Mesothelial cell of epicardium (in vitro differentiated cells): ENCODE measurements around the gene MLEC. TPM values are rescaled to one million over a fixed set of nuclear protein-coding genes. Genes with fewer than 3 reads are reported as not detected.

ENCODE experiments used
- DNase-seq, 2 experiments: peaks; one replicate each; pipeline ENCODE4 v3.0.0; 2021; ENCODE audit warnings: low spot score in 2 of 2; ENCODE audit not compliant: unreplicated experiment in 2 of 2
- H3K27ac Mint-ChIP-seq: 2 replicates; pipeline ENCODE4 v1.8.0; 2021; ENCODE audit warnings: mixed read lengths
- H3K27me3 Mint-ChIP-seq: 2 replicates; pipeline ENCODE4 v1.8.0; 2021; ENCODE audit warnings: low read depth, mixed read lengths
- H3K36me3 Mint-ChIP-seq: 2 replicates; pipeline ENCODE4 v1.8.0; 2021; ENCODE audit warnings: mixed read lengths
- H3K4me1 Mint-ChIP-seq: 2 replicates; pipeline ENCODE4 v1.8.0; 2021; ENCODE audit warnings: mixed read lengths
- H3K4me3 Mint-ChIP-seq: 2 replicates; pipeline ENCODE4 v1.8.0; 2021; ENCODE audit warnings: mild to moderate bottlenecking, moderate library complexity, mixed read lengths
- H3K9me3 Mint-ChIP-seq: 2 replicates; pipeline ENCODE4 v1.8.0; 2021; ENCODE audit warnings: mixed read lengths
- total RNA-seq: library from RNA; stranded (reverse); gene quantifications from 3 replicates; pipeline ENCODE4 v1.2.1, GENCODE V29; 2021
- TF ChIP-seq, protein P1 (sequence below): fragments of 200-600 bp; sonication (generic); IDR thresholded peaks from one replicate; pipeline ENCODE4 v1.5.0; 2021; ENCODE audit warnings: antibody characterized with exemption; ENCODE audit not compliant: unreplicated experiment

MLEC gene
- total RNA-seq, 1 donor from 2014 or later: 174 TPM

GRCh38 chr12:120674097-120674636 is 12.8 kb upstream of the MLEC start:
- H3K36me3 Mint-ChIP-seq: no peaks in the 10 kb centered on the region
- no peak overlapping the region for H3K4me3 Mint-ChIP-seq
- H3K27ac Mint-ChIP-seq: no peak overlapping the region
- no peak for DNase-seq
- H3K9me3 Mint-ChIP-seq: peaks cover 3% of the 10 kb centered on the region
- TF ChIP-seq, protein P1, sequence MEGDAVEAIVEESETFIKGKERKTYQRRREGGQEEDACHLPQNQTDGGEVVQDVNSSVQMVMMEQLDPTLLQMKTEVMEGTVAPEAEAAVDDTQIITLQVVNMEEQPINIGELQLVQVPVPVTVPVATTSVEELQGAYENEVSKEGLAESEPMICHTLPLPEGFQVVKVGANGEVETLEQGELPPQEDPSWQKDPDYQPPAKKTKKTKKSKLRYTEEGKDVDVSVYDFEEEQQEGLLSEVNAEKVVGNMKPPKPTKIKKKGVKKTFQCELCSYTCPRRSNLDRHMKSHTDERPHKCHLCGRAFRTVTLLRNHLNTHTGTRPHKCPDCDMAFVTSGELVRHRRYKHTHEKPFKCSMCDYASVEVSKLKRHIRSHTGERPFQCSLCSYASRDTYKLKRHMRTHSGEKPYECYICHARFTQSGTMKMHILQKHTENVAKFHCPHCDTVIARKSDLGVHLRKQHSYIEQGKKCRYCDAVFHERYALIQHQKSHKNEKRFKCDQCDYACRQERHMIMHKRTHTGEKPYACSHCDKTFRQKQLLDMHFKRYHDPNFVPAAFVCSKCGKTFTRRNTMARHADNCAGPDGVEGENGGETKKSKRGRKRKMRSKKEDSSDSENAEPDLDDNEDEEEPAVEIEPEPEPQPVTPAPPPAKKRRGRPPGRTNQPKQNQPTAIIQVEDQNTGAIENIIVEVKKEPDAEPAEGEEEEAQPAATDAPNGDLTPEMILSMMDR: no peak
- H3K27me3 Mint-ChIP-seq: peaks cover 4% of the 10 kb centered on the region
- peaks cover 13% of the 10 kb centered on the region for H3K4me1 Mint-ChIP-seq

GRCh38 chr12:120677765-120678473 is 9.0 kb upstream of the MLEC start:
- H3K27me3 Mint-ChIP-seq: peaks cover 4% of the 10 kb centered on the region
- no peak overlapping the region for H3K27ac Mint-ChIP-seq
- DNase-seq: no peak
- H3K9me3 Mint-ChIP-seq: peaks cover 3% of the 10 kb centered on the region
- TF ChIP-seq, protein P1: no peak
- H3K4me1 Mint-ChIP-seq: peaks cover 4% of the 10 kb centered on the region
- no peaks in the 10 kb centered on the region for H3K36me3 Mint-ChIP-seq
- H3K4me3 Mint-ChIP-seq: no peak overlapping the region

DNA sequence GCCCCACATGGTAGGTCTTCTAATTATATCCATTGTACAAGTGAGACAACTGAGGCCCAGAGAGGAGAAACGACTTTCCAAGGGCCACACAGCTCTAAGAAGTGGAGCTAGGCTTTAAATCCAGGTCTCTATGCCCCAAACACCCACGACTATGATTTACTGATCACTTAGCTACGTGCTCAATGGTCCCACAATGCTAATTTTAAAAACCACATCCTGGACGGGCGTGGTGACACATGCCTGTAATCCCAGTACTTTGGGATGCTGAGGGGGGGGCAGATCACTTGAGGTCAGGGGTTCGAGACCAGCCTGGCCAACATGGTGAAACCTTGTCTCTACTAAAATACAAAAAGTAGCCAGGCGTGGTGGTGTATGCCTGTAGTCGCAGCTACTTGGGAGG is 8.4 kb upstream of the MLEC start:
- H3K27ac Mint-ChIP-seq: no peak overlapping the region
- DNase-seq: no peak
- H3K9me3 Mint-ChIP-seq: peaks cover 3% of the 10 kb centered on the region
- TF ChIP-seq, protein P1: no peak
- peaks cover 4% of the 10 kb centered on the region for H3K4me1 Mint-ChIP-seq
- H3K36me3 Mint-ChIP-seq: no peaks in the 10 kb centered on the region
- H3K4me3 Mint-ChIP-seq: no peak overlapping the region
- peaks cover 3% of the 10 kb centered on the region for H3K27me3 Mint-ChIP-seq

GRCh38 chr12:120680165-120680738 is 6.7 kb upstream of the MLEC start:
- TF ChIP-seq, protein P1: no peak
- no peak overlapping the region for H3K4me3 Mint-ChIP-seq
- H3K27me3 Mint-ChIP-seq: peaks cover 1% of the 10 kb centered on the region
- H3K4me1 Mint-ChIP-seq: peaks cover 4% of the 10 kb centered on the region
- H3K36me3 Mint-ChIP-seq: no peaks in the 10 kb centered on the region
- DNase-seq: no peak
- peak overlapping the region; percentile 22 for H3K27ac Mint-ChIP-seq
- H3K9me3 Mint-ChIP-seq: peaks cover 3% of the 10 kb centered on the region

- Mint-ChIP-seq H3K27ac (peak overlapping the region; percentile 67), H3K4me1 (peaks cover 19% of the 10 kb centered on the region), H3K9me3 (no peaks in the 10 kb centered on the region), H3K27me3 (no peaks in the 10 kb centered on the region), H3K36me3 (no peaks in the 10 kb centered on the region), H3K4me3 (peak overlapping the region; percentile 48)
- DNase-seq: no peak
- TF ChIP-seq, protein P1: no peak
These were observed 2.4 kb upstream of the MLEC start for GRCh38 chr12:120684523-120684932.
